ENCODE measurements around the gene XYLT2. TPM values are rescaled to one million over a fixed set of nuclear protein-coding genes. Genes with fewer than 3 reads are reported as not detected.
A peak's percentile ranks its signal among the peaks of the same experiment; 100 is the strongest.
"Not testable (repeated sequence)": the region's sequence is repeated elsewhere in the genome, so short reads cannot be mapped to it uniquely, and the experiment has no call there.

The XYLT2 gene
- total RNA-seq, 2 experiments from 2014 or later, result 29.0 to 31.9 TPM

- Mint-ChIP-seq H3K4me3 (no peak overlapping the region), H3K36me3 (peaks cover 13% of the 10 kb centered on the region), H3K4me1 (no peaks in the 10 kb centered on the region), H3K9me3 (no peaks in the 10 kb centered on the region), H3K27me3 (no peaks in the 10 kb centered on the region), H3K27ac (no peak overlapping the region)
- POLR2A ChIA-PET, result interaction anchor here (1.7 kb wide), 1 partner anchor 15 kb away, joined by 5 read pairs; the partner anchor contains the start of gene LRRC59
- no peak for DNase-seq
- no peak for ATAC-seq (ENCODE audit: low read depth)
Measured at GRCh38 chr17:50381920-50382319, 36.0 kb downstream of the XYLT2 start.

GRCh38 chr17:50382931-50383330, 37.0 kb downstream of the XYLT2 start:
- no peak overlapping the region for H3K4me3 Mint-ChIP-seq
- H3K4me1 Mint-ChIP-seq, result no peaks in the 10 kb centered on the region
- H3K36me3 Mint-ChIP-seq, result peaks cover 16% of the 10 kb centered on the region
- H3K27ac Mint-ChIP-seq, result no peak overlapping the region
- no peaks in the 10 kb centered on the region for H3K27me3 Mint-ChIP-seq
- DNase-seq, result no peak
- ATAC-seq (ENCODE audit: low read depth), result no peak
- POLR2A ChIA-PET, result interaction anchor here (1.3 kb wide), 1 partner anchor 13 kb away, joined by 4 read pairs; no protein-coding TSS in a partner anchor
- no peaks in the 10 kb centered on the region for H3K9me3 Mint-ChIP-seq

GRCh38 chr17:50386510-50386909, 40.6 kb downstream of the XYLT2 start:
- no peak for ATAC-seq (ENCODE audit: low read depth)
- POLR2A ChIA-PET, result interaction anchor here (1.1 kb wide), 1 partner anchor 39 kb away, joined by 3 read pairs; the partner anchor contains the start of gene ACSF2

GRCh38 chr17:50388728-50389127, 42.8 kb downstream of the XYLT2 start:
- Mint-ChIP-seq H3K4me1 (no peaks in the 10 kb centered on the region), H3K27me3 (no peaks in the 10 kb centered on the region), H3K9me3 (no peaks in the 10 kb centered on the region), H3K4me3 (no peak overlapping the region), H3K36me3 (peaks cover 28% of the 10 kb centered on the region), H3K27ac (no peak overlapping the region)
- DNase-seq (no peak), ATAC-seq (ENCODE audit: low read depth) (no peak)
- POLR2A ChIA-PET, result no interaction called here

More at GRCh38 chr17:50386510-50386909, 40.6 kb downstream of the XYLT2 start:
- DNase-seq, result no peak
- Mint-ChIP-seq H3K9me3 (no peaks in the 10 kb centered on the region), H3K4me3 (no peak overlapping the region), H3K4me1 (no peaks in the 10 kb centered on the region), H3K36me3 (peaks cover 26% of the 10 kb centered on the region), H3K27ac (no peak overlapping the region), H3K27me3 (no peaks in the 10 kb centered on the region)

- no peak overlapping the region for H3K27ac Mint-ChIP-seq
- H3K36me3 Mint-ChIP-seq, result peaks cover 32% of the 10 kb centered on the region
- POLR2A ChIA-PET, result interaction anchor here (0.7 kb wide), 2 partner anchors 8 to 448 kb away, joined by 3 read pairs; no protein-coding TSS in a partner anchor
- H3K27me3 Mint-ChIP-seq, result no peaks in the 10 kb centered on the region
- ATAC-seq (ENCODE audit: low read depth) (no peak), DNase-seq (no peak)
- H3K4me1 Mint-ChIP-seq, result peaks cover under 1% of the 10 kb centered on the region
- no peaks in the 10 kb centered on the region for H3K9me3 Mint-ChIP-seq
- no peak overlapping the region for H3K4me3 Mint-ChIP-seq
Measured at GRCh38 chr17:50389534-50389933, 43.6 kb downstream of the XYLT2 start.

- no peaks in the 10 kb centered on the region for H3K9me3 Mint-ChIP-seq
- DNase-seq (no peak), ATAC-seq (ENCODE audit: low read depth) (no peak)
- no peak overlapping the region for H3K27ac Mint-ChIP-seq
- no peak overlapping the region for H3K4me3 Mint-ChIP-seq
- peaks cover 18% of the 10 kb centered on the region for H3K4me1 Mint-ChIP-seq
- POLR2A ChIA-PET, result interaction anchor here (0.5 kb wide), 1 partner anchor 106 kb away, joined by 3 read pairs; no protein-coding TSS in a partner anchor
- H3K27me3 Mint-ChIP-seq, result no peaks in the 10 kb centered on the region
- peaks cover 24% of the 10 kb centered on the region for H3K36me3 Mint-ChIP-seq
Measured at GRCh38 chr17:50392621-50393020, 46.7 kb downstream of the XYLT2 start.

- ATAC-seq (ENCODE audit: low read depth) (no peak), DNase-seq (no peak)
- Mint-ChIP-seq H3K9me3 (no peaks in the 10 kb centered on the region), H3K4me3 (no peak overlapping the region), H3K27me3 (no peaks in the 10 kb centered on the region), H3K27ac (no peak overlapping the region), H3K4me1 (peaks cover 21% of the 10 kb centered on the region), H3K36me3 (peaks cover 18% of the 10 kb centered on the region)
- POLR2A ChIA-PET, result no interaction called here
Measured at GRCh38 chr17:50393700-50394099, 47.8 kb downstream of the XYLT2 start.

GRCh38 chr17:50394711-50395110, 48.8 kb downstream of the XYLT2 start:
- peaks cover 21% of the 10 kb centered on the region for H3K4me1 Mint-ChIP-seq
- ATAC-seq (ENCODE audit: low read depth) (no peak), DNase-seq (no peak)
- H3K4me3 Mint-ChIP-seq, result peak overlapping the region; percentile 98
- H3K27me3 Mint-ChIP-seq, result no peaks in the 10 kb centered on the region
- POLR2A ChIA-PET, result no interaction called here
- H3K36me3 Mint-ChIP-seq, result peaks cover 17% of the 10 kb centered on the region
- H3K27ac Mint-ChIP-seq, result peak overlapping the region; percentile 51
- peaks cover 2% of the 10 kb centered on the region for H3K9me3 Mint-ChIP-seq

- peaks cover 11% of the 10 kb centered on the region for H3K36me3 Mint-ChIP-seq
- H3K4me3 Mint-ChIP-seq, result peak overlapping the region; percentile 98
- DNase-seq, result no peak
- POLR2A ChIA-PET, result interaction anchor here (0.8 to 3.8 kb wide), 15 partner anchors 13 to 469 kb away, joined by 3 to 39 read pairs (median 5); partner anchors contain the start of genes ACSF2, EME1, MRPL27 and XYLT2
- H3K4me1 Mint-ChIP-seq, result peaks cover 21% of the 10 kb centered on the region
- ATAC-seq (ENCODE audit: low read depth), result peak; percentile 20
- H3K27ac Mint-ChIP-seq, result peak overlapping the region; percentile 88
- peaks cover 3% of the 10 kb centered on the region for H3K9me3 Mint-ChIP-seq
- H3K27me3 Mint-ChIP-seq, result no peaks in the 10 kb centered on the region
Measured at GRCh38 chr17:50396261-50397110, 50.6 kb downstream of the XYLT2 start.

- H3K4me1 Mint-ChIP-seq, result peaks cover 21% of the 10 kb centered on the region
- ATAC-seq (ENCODE audit: low read depth), result peak; percentile 94
- H3K4me3 Mint-ChIP-seq, result peak within 1 kb of the TSS; percentile 98
- POLR2A ChIA-PET, result interaction anchor here (0.6 to 3.8 kb wide), 15 partner anchors 15 to 516 kb away, joined by 3 to 39 read pairs (median 5); partner anchors contain the start of genes ACSF2, EME1, MRPL27 and XYLT2
- DNase-seq, result peak; percentile 98
- peaks cover 11% of the 10 kb centered on the region for H3K36me3 Mint-ChIP-seq
- peak within 1 kb of the TSS; percentile 88 for H3K27ac Mint-ChIP-seq
- H3K9me3 Mint-ChIP-seq, result peaks cover 3% of the 10 kb centered on the region
- peaks cover 1% of the 10 kb centered on the region for H3K27me3 Mint-ChIP-seq
Measured at GRCh38 chr17:50397111-50397918, 51.4 kb downstream of the XYLT2 start, which contains the start of gene LRRC59. TSS of gene LRRC59 (minus strand) at chr17:50397523. CDS start at chr17:50397317, 206 bp downstream.

- H3K27ac Mint-ChIP-seq, result peak overlapping the region; percentile 84
- H3K4me3 Mint-ChIP-seq, result peak overlapping the region; percentile 98
- peaks cover 21% of the 10 kb centered on the region for H3K4me1 Mint-ChIP-seq
- peaks cover 3% of the 10 kb centered on the region for H3K9me3 Mint-ChIP-seq
- ATAC-seq (ENCODE audit: low read depth), result no peak
- peaks cover 1% of the 10 kb centered on the region for H3K27me3 Mint-ChIP-seq
- peaks cover 11% of the 10 kb centered on the region for H3K36me3 Mint-ChIP-seq
- POLR2A ChIA-PET, result interaction anchor here (0.6 to 3.8 kb wide), 13 partner anchors 17 to 516 kb away, joined by 3 to 39 read pairs (median 5); partner anchors contain the start of genes ACSF2, EME1, MRPL27 and XYLT2
- no peak for DNase-seq
Measured at GRCh38 chr17:50397919-50398285, 52.0 kb downstream of the XYLT2 start.

GRCh38 chr17:50398672-50399071, 52.7 kb downstream of the XYLT2 start:
- not testable (repeated sequence) for H3K9me3 Mint-ChIP-seq; H3K36me3 Mint-ChIP-seq; H3K4me3 Mint-ChIP-seq; ATAC-seq (ENCODE audit: low read depth); DNase-seq; H3K27me3 Mint-ChIP-seq; H3K27ac Mint-ChIP-seq
- peaks cover 21% of the 10 kb centered on the region for H3K4me1 Mint-ChIP-seq
- POLR2A ChIA-PET, result interaction anchor here (3.8 kb wide), 1 partner anchor 25 kb away, joined by 39 read pairs; the partner anchor contains the start of genes EME1 and MRPL27

GRCh38 chr17:50399591-50399990, 53.7 kb downstream of the XYLT2 start:
- H3K36me3 Mint-ChIP-seq; H3K27ac Mint-ChIP-seq; H3K9me3 Mint-ChIP-seq; POLR2A ChIA-PET; DNase-seq; H3K27me3 Mint-ChIP-seq; H3K4me3 Mint-ChIP-seq; ATAC-seq (ENCODE audit: low read depth): not testable (repeated sequence)
- H3K4me1 Mint-ChIP-seq, result peaks cover 20% of the 10 kb centered on the region
